Measurements from ENCODE around the gene P3H1.

The P3H1 gene

GRCh38 chr1:42774928-42775526 is 8.2 kb upstream of the P3H1 start:
- TF ChIP-seq, protein P1, sequence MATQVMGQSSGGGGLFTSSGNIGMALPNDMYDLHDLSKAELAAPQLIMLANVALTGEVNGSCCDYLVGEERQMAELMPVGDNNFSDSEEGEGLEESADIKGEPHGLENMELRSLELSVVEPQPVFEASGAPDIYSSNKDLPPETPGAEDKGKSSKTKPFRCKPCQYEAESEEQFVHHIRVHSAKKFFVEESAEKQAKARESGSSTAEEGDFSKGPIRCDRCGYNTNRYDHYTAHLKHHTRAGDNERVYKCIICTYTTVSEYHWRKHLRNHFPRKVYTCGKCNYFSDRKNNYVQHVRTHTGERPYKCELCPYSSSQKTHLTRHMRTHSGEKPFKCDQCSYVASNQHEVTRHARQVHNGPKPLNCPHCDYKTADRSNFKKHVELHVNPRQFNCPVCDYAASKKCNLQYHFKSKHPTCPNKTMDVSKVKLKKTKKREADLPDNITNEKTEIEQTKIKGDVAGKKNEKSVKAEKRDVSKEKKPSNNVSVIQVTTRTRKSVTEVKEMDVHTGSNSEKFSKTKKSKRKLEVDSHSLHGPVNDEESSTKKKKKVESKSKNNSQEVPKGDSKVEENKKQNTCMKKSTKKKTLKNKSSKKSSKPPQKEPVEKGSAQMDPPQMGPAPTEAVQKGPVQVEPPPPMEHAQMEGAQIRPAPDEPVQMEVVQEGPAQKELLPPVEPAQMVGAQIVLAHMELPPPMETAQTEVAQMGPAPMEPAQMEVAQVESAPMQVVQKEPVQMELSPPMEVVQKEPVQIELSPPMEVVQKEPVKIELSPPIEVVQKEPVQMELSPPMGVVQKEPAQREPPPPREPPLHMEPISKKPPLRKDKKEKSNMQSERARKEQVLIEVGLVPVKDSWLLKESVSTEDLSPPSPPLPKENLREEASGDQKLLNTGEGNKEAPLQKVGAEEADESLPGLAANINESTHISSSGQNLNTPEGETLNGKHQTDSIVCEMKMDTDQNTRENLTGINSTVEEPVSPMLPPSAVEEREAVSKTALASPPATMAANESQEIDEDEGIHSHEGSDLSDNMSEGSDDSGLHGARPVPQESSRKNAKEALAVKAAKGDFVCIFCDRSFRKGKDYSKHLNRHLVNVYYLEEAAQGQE (IDR thresholded peaks at IDR 0.05; ENCODE audit: insufficient read depth in 1 of 2, low read depth in 2 of 2, low read length in 2 of 2) = no peak
- TF ChIP-seq FOXP2 (optimal IDR thresholded peaks at IDR 0.05; ENCODE audit: borderline replicate concordance, extremely low read depth, extremely low read length, insufficient read depth) (no peak), POLR2AphosphoS5 (IDR thresholded peaks at IDR 0.05; ENCODE audit: low read depth, low read length) (no peak), SIN3A (IDR thresholded peaks at IDR 0.05; ENCODE audit: borderline replicate concordance, insufficient read depth, low read length) (no peak), TAF1 (IDR thresholded peaks at IDR 0.05; ENCODE audit: borderline replicate concordance, insufficient read depth, low read length) (no peak)

GRCh38 chr1:42773420-42773819 is 6.6 kb upstream of the P3H1 start:
- TF ChIP-seq POLR2AphosphoS5 (IDR thresholded peaks at IDR 0.05; ENCODE audit: low read depth, low read length) = no peak
- TF ChIP-seq TAF1 (IDR thresholded peaks at IDR 0.05; ENCODE audit: borderline replicate concordance, insufficient read depth, low read length) = no peak
- no peak for TF ChIP-seq SIN3A (IDR thresholded peaks at IDR 0.05; ENCODE audit: borderline replicate concordance, insufficient read depth, low read length)
- TF ChIP-seq, protein P1 (IDR thresholded peaks at IDR 0.05; ENCODE audit: insufficient read depth in 1 of 2, low read depth in 2 of 2, low read length in 2 of 2) = no peak
- no peak for TF ChIP-seq FOXP2 (optimal IDR thresholded peaks at IDR 0.05; ENCODE audit: borderline replicate concordance, extremely low read depth, extremely low read length, insufficient read depth)

- TF ChIP-seq FOXP2 (optimal IDR thresholded peaks at IDR 0.05; ENCODE audit: borderline replicate concordance, extremely low read depth, extremely low read length, insufficient read depth) (no peak), POLR2AphosphoS5 (IDR thresholded peaks at IDR 0.05; ENCODE audit: low read depth, low read length) (no peak), SIN3A (IDR thresholded peaks at IDR 0.05; ENCODE audit: borderline replicate concordance, insufficient read depth, low read length) (no peak)
- TF ChIP-seq, protein P1 (IDR thresholded peaks at IDR 0.05; ENCODE audit: insufficient read depth in 1 of 2, low read depth in 2 of 2, low read length in 2 of 2) = no peak
Measured at GRCh38 chr1:42769811-42770210, 3.0 kb upstream of the P3H1 start.

DNA sequence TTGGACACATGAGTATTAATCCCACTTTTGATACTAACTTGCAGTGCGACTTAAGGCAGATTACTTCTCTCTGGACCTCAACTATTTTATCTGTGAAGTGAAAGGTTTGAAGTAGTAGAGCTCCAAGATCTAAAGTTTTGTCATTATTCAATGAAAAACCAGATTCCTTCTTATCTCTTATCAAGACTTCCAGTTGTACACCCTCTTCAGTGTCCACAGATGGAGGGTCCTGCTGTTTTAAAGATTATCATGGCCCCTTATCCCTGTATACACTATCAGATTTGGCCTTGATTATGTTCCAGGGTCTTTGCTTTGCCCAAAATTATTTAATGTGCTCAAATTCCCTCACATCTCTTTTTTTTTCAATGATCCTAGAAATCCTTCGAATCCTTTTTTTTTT is 1.3 kb upstream of the P3H1 start:
- TF ChIP-seq TAF1 (IDR thresholded peaks at IDR 0.05; ENCODE audit: borderline replicate concordance, insufficient read depth, low read length) (no peak), SIN3A (IDR thresholded peaks at IDR 0.05; ENCODE audit: borderline replicate concordance, insufficient read depth, low read length) (no peak)

GRCh38 chr1:42767510-42768000 is 727 bp upstream of the P3H1 start:
- TF ChIP-seq, protein P1 (IDR thresholded peaks at IDR 0.05; ENCODE audit: insufficient read depth in 1 of 2, low read depth in 2 of 2, low read length in 2 of 2) = no peak
- TF ChIP-seq POLR2AphosphoS5 (IDR thresholded peaks at IDR 0.05; ENCODE audit: low read depth, low read length) (no peak), FOXP2 (optimal IDR thresholded peaks at IDR 0.05; ENCODE audit: borderline replicate concordance, extremely low read depth, extremely low read length, insufficient read depth) (no peak), SIN3A (IDR thresholded peaks at IDR 0.05; ENCODE audit: borderline replicate concordance, insufficient read depth, low read length) (no peak), TAF1 (IDR thresholded peaks at IDR 0.05; ENCODE audit: borderline replicate concordance, insufficient read depth, low read length) (no peak)

Measured in PFSK-1 (cell line).